GM08714 (cell line): ENCODE results near the gene ZNF236.

Source experiments
- H3K4me3 ChIP-seq: fragments of 200-500 bp; sonication (Bioruptor generic); 2 replicates; pipeline ENCODE4 v1.5.1; 2014; ENCODE audit warnings: mild to moderate bottlenecking, low read length, inconsistent platforms
- ZNF274 ChIP-seq: IDR thresholded peaks from 2 replicates; pipeline ENCODE4 v1.6.1; 2012; ENCODE audit warnings: mild to moderate bottlenecking, low read depth, low read length

The ZNF236 gene

GRCh38 chr18:77019641-77020040, 197.3 kb downstream of the ZNF236 start:
- TF ChIP-seq ZNF274, result no peak
- H3K4me3 ChIP-seq, result no peak overlapping the region
